ENCODE results near the gene FZD1.

DNA sequence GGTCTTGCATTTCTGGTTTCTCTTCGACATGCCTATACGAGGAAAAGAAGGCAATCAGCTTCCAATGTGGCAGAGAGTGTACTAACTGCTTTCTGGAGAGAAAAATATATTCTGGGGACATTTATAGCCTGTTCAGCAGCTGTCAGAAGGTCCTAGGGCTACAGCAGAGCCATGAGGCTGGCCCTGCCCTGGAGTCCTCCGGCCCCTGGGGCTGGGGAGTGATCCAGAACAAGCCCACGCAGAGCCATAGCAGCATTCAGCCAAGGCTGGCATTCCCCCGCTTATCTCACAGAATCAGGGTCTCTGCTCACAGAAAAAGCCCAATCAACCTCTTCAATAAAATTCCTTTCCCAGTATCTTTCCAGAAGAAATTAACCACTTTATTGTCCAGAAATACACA, 48.9 kb downstream of the FZD1 start:
- TF ChIP-seq POLR2AphosphoS5 (IDR thresholded peaks at IDR 0.05; ENCODE audit: low read depth, low read length) (no peak), POLR2A (IDR thresholded peaks at IDR 0.05; ENCODE audit: low read depth, low read length) (no peak), TAF1 (IDR thresholded peaks at IDR 0.05; ENCODE audit: low read depth, low read length) (no peak)
